Epithelial cell of esophagus (primary cell): ENCODE measurements around the gene CHCHD3.

Experiments used
- DNase-seq: peaks from one replicate; pipeline ENCODE4 v3.0.0; 2010; ENCODE audit warnings: low read depth
- H3K4me3 ChIP-seq: 2 replicates; pipeline ENCODE4 v1.5.1; 2011; ENCODE audit warnings: mild to moderate bottlenecking, low read length, control low read depth
- CTCF ChIP-seq: IDR thresholded peaks from 2 replicates; pipeline ENCODE4 v1.5.1; 2011; ENCODE audit warnings: low read depth, mild to moderate bottlenecking, low read length, control low read depth, inconsistent platforms; ENCODE audit not compliant: insufficient read depth; ENCODE audit errors: missing control alignments

CHCHD3 gene

DNA sequence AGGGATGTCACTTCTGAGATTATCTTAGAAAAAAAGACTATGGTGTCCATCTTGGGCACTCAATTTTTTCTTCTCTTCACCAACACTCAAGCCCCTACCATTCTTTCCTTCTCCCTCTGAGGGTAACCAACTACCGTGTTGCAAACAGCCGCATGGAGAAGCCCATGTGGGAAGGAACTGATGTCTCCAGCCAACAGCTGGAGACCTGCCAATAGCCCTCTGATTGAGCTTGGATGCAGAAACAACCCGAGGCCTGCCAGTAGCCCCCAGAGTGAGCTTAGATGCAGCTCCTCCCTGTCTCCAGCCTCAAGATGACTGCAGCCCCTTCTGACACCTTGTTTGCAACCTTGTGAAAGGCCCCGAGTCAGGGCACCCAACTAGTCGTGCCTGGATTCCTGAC lies 36.4 kb upstream of the CHCHD3 start:
- no peak for DNase-seq
- H3K4me3 ChIP-seq = no peak overlapping the region
- TF ChIP-seq CTCF = no peak

- no peak for TF ChIP-seq CTCF
- H3K4me3 ChIP-seq = no peak overlapping the region
- no peak for DNase-seq
Measured at GRCh38 chr7:133117452-133117851, 35.6 kb upstream of the CHCHD3 start.

GRCh38 chr7:133115596-133115995 lies 33.7 kb upstream of the CHCHD3 start:
- no peak overlapping the region for H3K4me3 ChIP-seq
- TF ChIP-seq CTCF = no peak
- DNase-seq = no peak

DNA sequence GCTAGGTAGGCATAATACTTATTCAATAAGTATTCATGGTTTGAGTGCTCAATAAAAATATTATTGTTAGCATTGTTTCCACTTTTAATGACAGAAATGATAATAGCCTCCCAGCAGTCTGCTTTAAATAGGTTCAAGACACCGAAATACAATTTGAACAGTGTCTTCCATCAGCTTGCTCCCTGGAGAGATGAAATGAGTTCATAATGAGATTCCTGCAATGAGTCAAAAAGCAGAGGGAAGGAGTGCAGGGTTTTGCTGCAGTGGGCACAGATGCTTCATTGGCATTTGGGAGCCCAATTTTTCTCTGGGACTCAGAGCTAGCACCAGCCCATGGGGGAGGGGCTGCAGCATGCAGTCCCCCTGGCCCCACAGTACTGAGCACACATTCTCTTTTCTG lies 32.6 kb upstream of the CHCHD3 start:
- DNase-seq = no peak
- H3K4me3 ChIP-seq = no peak overlapping the region
- no peak for TF ChIP-seq CTCF

GRCh38 chr7:133112976-133113375 lies 31.1 kb upstream of the CHCHD3 start:
- TF ChIP-seq CTCF = no peak
- H3K4me3 ChIP-seq = no peak overlapping the region
- DNase-seq = no peak

DNA sequence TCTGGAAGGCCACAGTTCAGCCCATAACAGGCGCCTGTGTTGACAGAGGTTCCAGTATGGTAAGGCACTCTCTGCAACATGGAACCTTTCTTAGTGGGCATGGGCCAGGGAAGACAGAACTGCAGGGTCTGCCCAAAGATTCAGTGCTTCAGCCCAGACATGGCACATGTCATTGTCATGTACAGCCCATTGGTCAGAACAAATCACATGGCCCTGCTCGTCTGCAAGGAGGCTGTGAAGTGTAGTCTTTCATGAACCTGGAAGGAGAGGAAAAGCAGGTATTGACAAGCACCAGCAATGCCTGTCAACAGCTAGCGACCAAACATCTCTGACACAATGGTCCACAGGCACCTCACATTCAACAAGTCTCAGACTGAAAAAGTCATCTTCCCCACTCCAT lies 30.4 kb upstream of the CHCHD3 start:
- no peak for DNase-seq
- TF ChIP-seq CTCF = no peak

GRCh38 chr7:133110312-133110711 lies 28.4 kb upstream of the CHCHD3 start:
- TF ChIP-seq CTCF = no peak
- no peak for DNase-seq
- no peak overlapping the region for H3K4me3 ChIP-seq

More for the DNA sequence above, 30.4 kb upstream of the CHCHD3 start:
- no peak overlapping the region for H3K4me3 ChIP-seq
